ENCODE results near the gene SLC4A2.

The SLC4A2 gene

GRCh38 chr7:151020231-151020630 lies 39.2 kb upstream of the SLC4A2 start:
- no peak for TF ChIP-seq CTCF (IDR thresholded peaks at IDR 0.05; ENCODE audit: low read depth, low read length)
- TF ChIP-seq EZH2phosphoT487 (IDR thresholded peaks at IDR 0.05; ENCODE audit: low read depth): no peak
- H2AFZ ChIP-seq (ENCODE audit: low read depth, low read length): no peak overlapping the region
- H3K27ac ChIP-seq (ENCODE audit: low read length): no peak overlapping the region
- no peaks in the 10 kb centered on the region for H3K36me3 ChIP-seq (replicated peaks; ENCODE audit: low read depth, low read length)
- H3K4me3 ChIP-seq (ENCODE audit: low read length): no peak overlapping the region
- no peak overlapping the region for H3K4me2 ChIP-seq (ENCODE audit: low read length)
- no peaks in the 10 kb centered on the region for H4K20me1 ChIP-seq (ENCODE audit: insufficient read depth, low read length)
- peaks cover 7% of the 10 kb centered on the region; the same call in 1 of the 2 replicates for H3K4me1 ChIP-seq (ENCODE audit: low read length)
- H3K27me3 ChIP-seq (ENCODE audit: low read depth, low read length): 0 out of 2 replicates have a peak, but pooled peaks cover 6% of the 10 kb centered on the region
- no peaks in the 10 kb centered on the region for H3K79me2 ChIP-seq (ENCODE audit: low read length)
- H3K9ac ChIP-seq (ENCODE audit: low read length): no peak overlapping the region
- H3K9me3 ChIP-seq (ENCODE audit: insufficient read depth, low read length): no peaks in the 10 kb centered on the region

DNA sequence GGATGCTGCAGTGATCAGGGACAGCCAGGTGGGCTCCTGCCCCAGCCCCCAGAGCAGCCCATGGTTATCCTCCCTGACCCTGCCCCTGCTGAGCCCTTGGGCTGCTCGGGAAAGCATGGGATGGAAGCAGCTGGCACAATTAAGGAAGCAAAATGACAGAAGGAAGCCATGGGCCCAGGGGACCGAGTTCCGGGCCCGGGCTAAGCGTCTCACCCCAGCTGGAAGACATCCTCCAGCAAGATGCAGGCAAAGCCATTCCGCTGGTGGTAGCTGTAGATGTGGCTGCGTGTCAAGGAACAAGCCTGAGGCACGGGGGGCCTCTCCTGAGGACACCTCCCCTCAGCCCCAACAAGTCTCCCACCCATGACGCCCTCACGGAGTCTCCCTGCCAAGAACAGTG lies 36.2 kb upstream of the SLC4A2 start:
- H3K4me2 ChIP-seq (ENCODE audit: low read length): no peak overlapping the region
- TF ChIP-seq CTCF (IDR thresholded peaks at IDR 0.05; ENCODE audit: low read depth, low read length) (no peak), EZH2phosphoT487 (IDR thresholded peaks at IDR 0.05; ENCODE audit: low read depth) (no peak)
- H3K36me3 ChIP-seq (replicated peaks; ENCODE audit: low read depth, low read length): no peaks in the 10 kb centered on the region
- H3K9ac ChIP-seq (ENCODE audit: low read length): no peak overlapping the region
- H3K27me3 ChIP-seq (ENCODE audit: low read depth, low read length): 0 out of 2 replicates have a peak, but pooled peaks cover 6% of the 10 kb centered on the region
- no peaks in the 10 kb centered on the region for H4K20me1 ChIP-seq (ENCODE audit: insufficient read depth, low read length)
- H3K27ac ChIP-seq (ENCODE audit: low read length): no peak overlapping the region
- no peak overlapping the region for H2AFZ ChIP-seq (ENCODE audit: low read depth, low read length)
- no peaks in the 10 kb centered on the region for H3K9me3 ChIP-seq (ENCODE audit: insufficient read depth, low read length)
- H3K79me2 ChIP-seq (ENCODE audit: low read length): no peaks in the 10 kb centered on the region
- peaks cover 10% of the 10 kb centered on the region for H3K4me1 ChIP-seq (ENCODE audit: low read length)
- no peak overlapping the region for H3K4me3 ChIP-seq (ENCODE audit: low read length)

- Histone ChIP-seq H3K4me2 (ENCODE audit: low read length) (no peak within 1 kb of the TSS), H3K79me2 (ENCODE audit: low read length) (peaks cover 7% of the 10 kb centered on the region), H3K27me3 (ENCODE audit: low read depth, low read length) (0 out of 2 replicates have a peak, but pooled peaks cover 6% of the 10 kb centered on the region)
Measured at GRCh38 chr7:151024435-151025056, 34.8 kb upstream of the SLC4A2 start, which contains the start of gene ATG9B. Gene ATG9B (minus strand): TSS chr7:151024494. CDS start chr7:151024423, 71 bp downstream.

More at GRCh38 chr7:151024435-151025056, 34.8 kb upstream of the SLC4A2 start, which contains the start of gene ATG9B:
- H3K9ac ChIP-seq (ENCODE audit: low read length): no peak within 1 kb of the TSS
- no peaks in the 10 kb centered on the region for H3K36me3 ChIP-seq (replicated peaks; ENCODE audit: low read depth, low read length)
- H3K4me3 ChIP-seq (ENCODE audit: low read length): no peak within 1 kb of the TSS
- peaks cover 10% of the 10 kb centered on the region for H3K4me1 ChIP-seq (ENCODE audit: low read length)
- no peak within 1 kb of the TSS for H3K27ac ChIP-seq (ENCODE audit: low read length)
- TF ChIP-seq EZH2phosphoT487 (IDR thresholded peaks at IDR 0.05; ENCODE audit: low read depth) (no peak), CTCF (IDR thresholded peaks at IDR 0.05; ENCODE audit: low read depth, low read length) (no peak)
- H3K9me3 ChIP-seq (ENCODE audit: insufficient read depth, low read length): no peaks in the 10 kb centered on the region
- no peaks in the 10 kb centered on the region for H4K20me1 ChIP-seq (ENCODE audit: insufficient read depth, low read length)
- H2AFZ ChIP-seq (ENCODE audit: low read depth, low read length): no peak within 1 kb of the TSS

All from OCI-LY3 (cell line).